HCT116 (cell line): Measurements from ENCODE around the gene TEX29.

Experiments used
- CTCF ChIP-seq, 3 experiments: fragments of 200-600 bp in 1 of 3; sonication (generic) in 1 of 3; IDR thresholded peaks in 2 of 3; conservative IDR thresholded peaks in 1 of 3; 2 replicates each; pipeline ENCODE4 v1.5.1; 2012 to 2017; ENCODE audit warnings: low read depth in 2 of 3, low read length in 2 of 3, antibody characterized with exemption in 1 of 3, borderline replicate concordance in 1 of 3, control low read depth in 1 of 3, mild to moderate bottlenecking in 1 of 3, mixed read lengths in 1 of 3, mixed run types in 1 of 3, moderate library complexity in 1 of 3; ENCODE audit not compliant: insufficient read depth in 1 of 3
- POLR2AphosphoS5 ChIP-seq: IDR thresholded peaks from 2 replicates; pipeline ENCODE4 v1.6.1; 2011; ENCODE audit warnings: mild to moderate bottlenecking, low read depth, low read length, moderate library complexity
- SIN3A ChIP-seq: IDR thresholded peaks from 2 replicates; pipeline ENCODE4 v1.6.1; 2012; ENCODE audit warnings: low read depth
- SP1 ChIP-seq: IDR thresholded peaks from 2 replicates; pipeline ENCODE4 v1.6.1; 2012; ENCODE audit warnings: low read depth

GRCh38 chr13:111365149-111366005 is 44.9 kb downstream of the TEX29 start:
- no peak for TF ChIP-seq POLR2AphosphoS5
- no peak for TF ChIP-seq SIN3A
- no peak for TF ChIP-seq CTCF (IDR thresholded peaks at IDR 0.05 in 2 of 3, conservative IDR thresholded peaks at IDR 0.05 in 1 of 3; ENCODE audit: borderline replicate concordance in 1 of 3, insufficient read depth in 1 of 3, low read depth in 2 of 3, low read length in 2 of 3)
- no peak for TF ChIP-seq SP1
